ENCODE data around the gene CNDP1. TPM values are rescaled to one million over a fixed set of nuclear protein-coding genes. Genes with fewer than 3 reads are reported as not detected.

The CNDP1 gene
- total RNA-seq, 1 experiment from 2014 or later, result not detected

DNA sequence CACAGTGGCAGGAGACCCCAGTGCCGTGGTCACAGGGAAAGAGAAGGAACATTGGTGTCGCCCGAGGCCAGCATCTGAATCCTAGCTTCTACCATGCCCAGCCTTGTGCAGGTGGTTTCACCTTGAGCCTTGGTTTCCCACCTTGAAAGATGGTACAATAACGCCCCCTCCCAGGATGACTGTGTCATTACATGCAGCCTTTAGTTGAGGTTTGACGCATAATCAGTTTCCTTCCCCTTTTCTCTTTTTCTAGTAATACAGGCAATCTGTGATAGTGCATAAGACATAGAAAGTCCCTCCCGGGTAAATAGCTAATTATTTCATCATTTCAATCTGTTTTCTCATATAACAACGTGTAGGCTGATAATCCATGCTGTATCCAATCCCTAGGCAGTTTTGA lies 33.5 kb downstream of the CNDP1 start:
- intact Hi-C loops (cut with micrococcal nuclease; ENCODE audit: unreplicated experiment), result no loop called here

GRCh38 chr18:74569401-74569800 lies 35.1 kb downstream of the CNDP1 start:
- Mint-ChIP-seq H3K4me3 (ENCODE audit: low read depth, unreplicated experiment) (no peak overlapping the region), H3K27me3 (ENCODE audit: unreplicated experiment) (peaks cover 70% of the 10 kb centered on the region), H3K9me3 (ENCODE audit: low read depth, unreplicated experiment) (peaks cover 9% of the 10 kb centered on the region), H3K27ac (ENCODE audit: unreplicated experiment) (no peak overlapping the region), H3K36me3 (ENCODE audit: insufficient read depth, unreplicated experiment) (no peaks in the 10 kb centered on the region), H3K4me1 (ENCODE audit: low read depth, unreplicated experiment) (no peaks in the 10 kb centered on the region)
- DNase-seq, result no peak
- no peak for TF ChIP-seq CTCF (IDR thresholded peaks at IDR 0.05; ENCODE audit: unreplicated experiment)
- CTCF ChIA-PET, result no interaction called here
- intact Hi-C loops (cut with micrococcal nuclease; ENCODE audit: unreplicated experiment), result no loop called here
- no TSS peak for BruUV-seq (replicated peaks)

More for the DNA sequence above, 33.5 kb downstream of the CNDP1 start:
- Mint-ChIP-seq H3K27ac (ENCODE audit: unreplicated experiment) (no peak overlapping the region), H3K36me3 (ENCODE audit: insufficient read depth, unreplicated experiment) (no peaks in the 10 kb centered on the region), H3K4me3 (ENCODE audit: low read depth, unreplicated experiment) (no peak overlapping the region), H3K4me1 (ENCODE audit: low read depth, unreplicated experiment) (no peaks in the 10 kb centered on the region), H3K27me3 (ENCODE audit: unreplicated experiment) (peaks cover 75% of the 10 kb centered on the region), H3K9me3 (ENCODE audit: low read depth, unreplicated experiment) (peaks cover 6% of the 10 kb centered on the region)
- DNase-seq, result no peak
- TF ChIP-seq CTCF (IDR thresholded peaks at IDR 0.05; ENCODE audit: unreplicated experiment), result no peak
- CTCF ChIA-PET, result interaction anchor here (0.9 kb wide), 1 partner anchor 16 kb away, joined by 3 read pairs; no protein-coding TSS in a partner anchor
- BruUV-seq (replicated peaks), result no TSS peak

GRCh38 chr18:74570266-74570665 lies 36.0 kb downstream of the CNDP1 start:
- H3K9me3 Mint-ChIP-seq (ENCODE audit: low read depth, unreplicated experiment), result peaks cover 9% of the 10 kb centered on the region
- H3K36me3 Mint-ChIP-seq (ENCODE audit: insufficient read depth, unreplicated experiment), result no peaks in the 10 kb centered on the region
- intact Hi-C loops (cut with micrococcal nuclease; ENCODE audit: unreplicated experiment), result no loop called here
- no peak for DNase-seq
- CTCF ChIA-PET, result interaction anchor here (0.6 kb wide), 2 partner anchors 39 to 772 kb away, joined by 4 read pairs; no protein-coding TSS in a partner anchor
- H3K4me3 Mint-ChIP-seq (ENCODE audit: low read depth, unreplicated experiment), result no peak overlapping the region
- BruUV-seq (replicated peaks), result no TSS peak
- no peak for TF ChIP-seq CTCF (IDR thresholded peaks at IDR 0.05; ENCODE audit: unreplicated experiment)
- H3K27ac Mint-ChIP-seq (ENCODE audit: unreplicated experiment), result no peak overlapping the region
- no peaks in the 10 kb centered on the region for H3K4me1 Mint-ChIP-seq (ENCODE audit: low read depth, unreplicated experiment)
- H3K27me3 Mint-ChIP-seq (ENCODE audit: unreplicated experiment), result peaks cover 61% of the 10 kb centered on the region

DNA sequence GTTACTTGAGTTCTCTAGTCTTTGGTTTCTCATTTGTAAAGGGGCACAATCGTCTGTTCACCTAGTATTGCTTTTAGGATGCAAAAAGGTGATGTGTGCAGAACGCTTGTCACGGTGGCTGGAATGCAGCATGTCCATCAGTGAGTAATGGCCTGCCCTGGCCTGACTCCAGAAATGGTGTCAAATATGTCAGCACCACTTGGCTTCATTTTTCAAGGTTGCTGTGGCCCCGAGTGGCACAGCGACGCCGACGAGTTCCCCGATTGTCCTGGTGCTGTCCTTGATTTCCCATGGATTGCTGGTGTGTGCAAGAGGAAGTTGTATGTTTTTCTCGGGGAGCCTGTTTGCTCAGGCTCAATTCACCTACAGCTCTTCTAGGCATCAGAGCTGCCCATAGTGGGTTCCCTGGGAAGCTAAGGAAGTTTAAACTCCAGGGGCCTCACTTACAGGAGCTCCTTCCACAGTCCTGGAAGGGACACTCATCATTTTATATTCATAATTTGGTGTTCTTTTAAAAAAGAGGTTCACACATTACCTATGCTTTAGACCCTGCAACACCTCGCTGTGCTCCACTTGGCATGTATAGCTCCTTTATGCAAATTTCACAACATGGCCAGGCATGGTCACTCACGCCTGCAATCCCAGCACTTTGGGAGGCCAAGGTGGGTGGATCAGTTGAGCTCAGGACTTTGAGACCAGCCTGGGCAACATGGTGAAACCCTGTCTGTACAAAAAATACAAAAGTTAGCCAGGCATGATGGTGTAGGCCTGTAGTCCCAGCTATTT lies 37.8 kb downstream of the CNDP1 start:
- no peaks in the 10 kb centered on the region for H3K4me1 Mint-ChIP-seq (ENCODE audit: low read depth, unreplicated experiment)
- peaks cover 55% of the 10 kb centered on the region for H3K27me3 Mint-ChIP-seq (ENCODE audit: unreplicated experiment)
- intact Hi-C loops (cut with micrococcal nuclease; ENCODE audit: unreplicated experiment), result no loop called here
- CTCF ChIA-PET, result no interaction called here
- H3K27ac Mint-ChIP-seq (ENCODE audit: unreplicated experiment), result no peak overlapping the region
- H3K4me3 Mint-ChIP-seq (ENCODE audit: low read depth, unreplicated experiment), result no peak overlapping the region
- no peak for DNase-seq
- no TSS peak for BruUV-seq (replicated peaks)
- no peak for TF ChIP-seq CTCF (IDR thresholded peaks at IDR 0.05; ENCODE audit: unreplicated experiment)
- H3K36me3 Mint-ChIP-seq (ENCODE audit: insufficient read depth, unreplicated experiment), result no peaks in the 10 kb centered on the region
- H3K9me3 Mint-ChIP-seq (ENCODE audit: low read depth, unreplicated experiment), result peaks cover 8% of the 10 kb centered on the region
